Measurements from ENCODE around the gene STK32C. TPM values are rescaled to one million over a fixed set of nuclear protein-coding genes. Genes with fewer than 3 reads are reported as not detected.

The STK32C gene
- total and polyA plus RNA-seq, 3 donors from 2014 or later = 33.9 to 49.0 (median 34.2) TPM

- 81 to 86% methylated on average over 35 of the region's 35 CpGs for WGBS, 2 donors
- no peak overlapping the region for H3K4me3 ChIP-seq
- TF ChIP-seq POLR2A (IDR thresholded peaks at IDR 0.05) (no peak), CTCF (IDR thresholded peaks at IDR 0.05) (no peak)
- H3K36me3 ChIP-seq (ENCODE audit: low read depth, missing control alignments) = no peaks in the 10 kb centered on the region
- no peaks in the 10 kb centered on the region for H3K9me3 ChIP-seq
- intact Hi-C loops (cut with DNase I; ENCODE audit: low total_unique reads) = no loop called here
- no peak overlapping the region for H3K27ac ChIP-seq
- H3K4me1 ChIP-seq = no peaks in the 10 kb centered on the region
- no peak for DNase-seq
- H3K27me3 ChIP-seq = no peaks in the 10 kb centered on the region
These were observed 75.5 kb downstream of the STK32C start for GRCh38 chr10:132232023-132232951.

- no peak for TF ChIP-seq CTCF (IDR thresholded peaks at IDR 0.05)
- no peak for TF ChIP-seq POLR2A (IDR thresholded peaks at IDR 0.05)
- Histone ChIP-seq H3K9me3 (no peaks in the 10 kb centered on the region), H3K36me3 (ENCODE audit: low read depth, missing control alignments) (no peaks in the 10 kb centered on the region), H3K27ac (no peak overlapping the region), H3K4me3 (no peak overlapping the region), H3K27me3 (no peaks in the 10 kb centered on the region), H3K4me1 (no peaks in the 10 kb centered on the region)
- DNase-seq = no peak
- intact Hi-C loops (cut with DNase I; ENCODE audit: low total_unique reads) = no loop called here
- 93 to 95% methylated on average over 13 of the region's 13 CpGs for WGBS, 2 donors
These were observed 76.1 kb downstream of the STK32C start for GRCh38 chr10:132231656-132232022.

- no peak overlapping the region for H3K4me3 ChIP-seq
- H3K27ac ChIP-seq = no peak overlapping the region
- no peaks in the 10 kb centered on the region for H3K9me3 ChIP-seq
- H3K4me1 ChIP-seq = no peaks in the 10 kb centered on the region
- H3K36me3 ChIP-seq (ENCODE audit: low read depth, missing control alignments) = no peaks in the 10 kb centered on the region
- DNase-seq = no peak
- H3K27me3 ChIP-seq = no peaks in the 10 kb centered on the region
- intact Hi-C loops (cut with DNase I; ENCODE audit: low total_unique reads) = no loop called here
- TF ChIP-seq CTCF (IDR thresholded peaks at IDR 0.05) (no peak), POLR2A (IDR thresholded peaks at IDR 0.05) (no peak)
- 76% methylated on average over 15 to 21 of the region's 21 CpGs for WGBS, 2 donors
These were observed 77.1 kb downstream of the STK32C start for GRCh38 chr10:132230557-132231210.

GRCh38 chr10:132229834-132230556, 77.8 kb downstream of the STK32C start:
- intact Hi-C loops (cut with DNase I; ENCODE audit: low total_unique reads) = loop anchor here (10.0 kb wide), 1 partner anchor 125 kb away; no protein-coding TSS in a partner anchor
- TF ChIP-seq CTCF (IDR thresholded peaks at IDR 0.05) (no peak), POLR2A (IDR thresholded peaks at IDR 0.05) (no peak)
- H3K9me3 ChIP-seq = no peaks in the 10 kb centered on the region
- DNase-seq = no peak
- H3K27me3 ChIP-seq = no peaks in the 10 kb centered on the region
- H3K27ac ChIP-seq = peak overlapping the region in 1 of 2 donors; percentile 10
- no peaks in the 10 kb centered on the region for H3K36me3 ChIP-seq (ENCODE audit: low read depth, missing control alignments)
- H3K4me1 ChIP-seq = no peaks in the 10 kb centered on the region
- 76 to 89% methylated on average over 12 to 35 of the region's 36 CpGs for WGBS, 2 donors
- no peak overlapping the region for H3K4me3 ChIP-seq

Measured in testis (tissue), 3 donors.